DND-41 (cell line): ENCODE data around the gene MAML3.

Experiments
- ATAC-seq: fragments of 200-7000 bp; cut with Tn5 transposase; 3 replicates; pipeline ENCODE4 v1.9.1; 2021; ENCODE audit warnings: low read depth; ENCODE audit not compliant: insufficient read depth
- DNase-seq: peaks from one replicate; pipeline ENCODE4 v3.0.0-alpha.2; 2020
- H2AFZ ChIP-seq: 2 replicates; pipeline ENCODE4 v1.6.0; 2012; ENCODE audit warnings: low read depth, low read length
- H3K27ac ChIP-seq: 2 replicates; pipeline ENCODE4 v1.5.1; 2012; ENCODE audit warnings: low read length, inconsistent platforms
- H3K27me3 ChIP-seq: fragments of 200-600 bp; sonication (generic); 2 replicates; pipeline ENCODE4 v1.6.0; 2012; ENCODE audit warnings: low read length, mild to moderate bottlenecking, inconsistent platforms; ENCODE audit not compliant: insufficient read depth, poor library complexity
- H3K36me3 ChIP-seq: 2 replicates; pipeline ENCODE4 v1.5.1; 2012; ENCODE audit warnings: low read length, inconsistent platforms; ENCODE audit not compliant: insufficient read depth
- H3K4me1 ChIP-seq: 2 replicates; pipeline ENCODE4 v1.5.1; 2012; ENCODE audit warnings: mild to moderate bottlenecking, low read length; ENCODE audit not compliant: insufficient read depth
- H3K4me2 ChIP-seq: 2 replicates; pipeline ENCODE4 v1.6.0; 2012; ENCODE audit warnings: mild to moderate bottlenecking, moderate library complexity, low read length, inconsistent platforms; ENCODE audit not compliant: insufficient read depth
- H3K4me3 ChIP-seq, 2 experiments: fragments of 200-600 bp in 1 of 2; shearing (Covaris generic) in 1 of 2; 2 replicates each; pipeline ENCODE4 v1.5.1; 2012 to 2016; ENCODE audit warnings: inconsistent platforms in 2 of 2, low read length in 2 of 2, mild to moderate bottlenecking in 2 of 2, low read depth in 1 of 2, moderate library complexity in 1 of 2
- H3K79me2 ChIP-seq: 2 replicates; pipeline ENCODE4 v1.6.0; 2012; ENCODE audit warnings: low read length, inconsistent platforms; ENCODE audit not compliant: insufficient read depth
- H3K9ac ChIP-seq: 2 replicates; pipeline ENCODE4 v1.6.0; 2012; ENCODE audit warnings: low read depth, mild to moderate bottlenecking, inconsistent platforms, low read length, moderate library complexity
- H3K9me3 ChIP-seq: 2 replicates; pipeline ENCODE4 v1.5.1; 2012; ENCODE audit warnings: low read length, moderate library complexity, mild to moderate bottlenecking, inconsistent platforms; ENCODE audit not compliant: insufficient read depth, severe bottlenecking
- H4K20me1 ChIP-seq: 2 replicates; pipeline ENCODE4 v1.6.0; 2012; ENCODE audit warnings: low read length; ENCODE audit not compliant: insufficient read depth
- CTCF ChIP-seq: IDR thresholded peaks from 2 replicates; pipeline ENCODE4 v1.5.1; 2012; ENCODE audit warnings: borderline replicate concordance, low read length, moderate library complexity, mild to moderate bottlenecking; ENCODE audit not compliant: poor library complexity, severe bottlenecking; ENCODE audit errors: extremely low read depth
- EZH2 ChIP-seq: IDR thresholded peaks from 3 replicates; pipeline ENCODE4 v1.6.1; 2012; ENCODE audit warnings: borderline replicate concordance, low read depth, mild to moderate bottlenecking, moderate library complexity, low read length, inconsistent platforms; ENCODE audit not compliant: severe bottlenecking

The MAML3 gene

DNA sequence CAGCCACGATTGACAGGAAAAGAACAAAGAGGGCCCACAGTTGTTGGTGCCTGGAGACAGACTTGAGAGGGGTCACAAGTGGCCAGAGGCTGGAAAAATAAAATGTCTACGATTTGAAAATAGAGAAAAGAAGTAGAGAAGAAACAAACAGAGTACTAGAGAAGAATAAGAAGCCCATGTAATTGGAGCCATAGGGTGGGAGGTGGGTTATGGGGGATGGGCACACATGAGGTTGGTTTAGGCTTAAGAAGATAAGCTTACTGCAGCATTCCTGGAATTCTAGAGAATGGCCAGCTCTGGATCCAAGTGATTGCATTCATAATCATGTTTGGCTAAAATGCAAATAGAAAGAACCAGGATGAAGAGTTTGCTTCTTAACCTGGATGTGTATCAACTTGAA is 210.7 kb downstream of the MAML3 start:
- Histone ChIP-seq H3K36me3 (no peaks in the 10 kb centered on the region), H3K79me2 (no peaks in the 10 kb centered on the region), H3K4me1 (no peaks in the 10 kb centered on the region), H4K20me1 (no peaks in the 10 kb centered on the region), H3K9ac (no peak overlapping the region), H3K4me3 (no peak overlapping the region), H3K4me2 (no peak overlapping the region), H2AFZ (no peak overlapping the region), H3K9me3 (no peaks in the 10 kb centered on the region), H3K27ac (no peak overlapping the region), H3K27me3 (no peaks in the 10 kb centered on the region)
- DNase-seq = no peak
- TF ChIP-seq CTCF (no peak), EZH2 (no peak)
- no peak for ATAC-seq

- Histone ChIP-seq H3K79me2 (no peaks in the 10 kb centered on the region), H3K4me3 (no peak overlapping the region), H3K4me2 (no peak overlapping the region), H3K27me3 (no peaks in the 10 kb centered on the region), H3K27ac (no peak overlapping the region), H2AFZ (no peak overlapping the region), H3K4me1 (no peaks in the 10 kb centered on the region), H3K36me3 (no peaks in the 10 kb centered on the region), H3K9me3 (no peaks in the 10 kb centered on the region), H4K20me1 (no peaks in the 10 kb centered on the region), H3K9ac (no peak overlapping the region)
- ATAC-seq (no peak), DNase-seq (no peak)
- no peak for TF ChIP-seq EZH2
- no peak for TF ChIP-seq CTCF
These were observed 211.7 kb downstream of the MAML3 start for GRCh38 chr4:139942241-139942640.

- no peak overlapping the region for H3K9ac ChIP-seq
- no peaks in the 10 kb centered on the region for H3K36me3 ChIP-seq
- no peaks in the 10 kb centered on the region for H4K20me1 ChIP-seq
- H3K4me2 ChIP-seq = no peak overlapping the region
- H3K27ac ChIP-seq = no peak overlapping the region
- no peaks in the 10 kb centered on the region for H3K27me3 ChIP-seq
- no peak overlapping the region for H2AFZ ChIP-seq
- DNase-seq = no peak
- TF ChIP-seq EZH2 (no peak), CTCF (no peak)
- no peaks in the 10 kb centered on the region for H3K9me3 ChIP-seq
- H3K4me3 ChIP-seq = no peak overlapping the region
- H3K79me2 ChIP-seq = no peaks in the 10 kb centered on the region
- no peaks in the 10 kb centered on the region for H3K4me1 ChIP-seq
- ATAC-seq = no peak
These were observed 213.4 kb downstream of the MAML3 start for GRCh38 chr4:139940600-139940999.

- no peaks in the 10 kb centered on the region for H3K4me1 ChIP-seq
- H3K27me3 ChIP-seq = no peaks in the 10 kb centered on the region
- DNase-seq (no peak), ATAC-seq (no peak)
- H3K36me3 ChIP-seq = no peaks in the 10 kb centered on the region
- H3K27ac ChIP-seq = no peak overlapping the region
- no peak overlapping the region for H3K4me2 ChIP-seq
- H2AFZ ChIP-seq = no peak overlapping the region
- no peak overlapping the region for H3K4me3 ChIP-seq
- TF ChIP-seq EZH2 (no peak), CTCF (no peak)
- H3K79me2 ChIP-seq = no peaks in the 10 kb centered on the region
- no peaks in the 10 kb centered on the region for H4K20me1 ChIP-seq
- H3K9me3 ChIP-seq = no peaks in the 10 kb centered on the region
- H3K9ac ChIP-seq = no peak overlapping the region
These were observed 215.6 kb downstream of the MAML3 start for GRCh38 chr4:139938414-139938813.
